Upper lobe of left lung (tissue), 4 donors: ENCODE data around the gene TINCR.

Experiments
- CTCF ChIP-seq, 6 experiments: fragments of 450-650 bp in 4 of 6; fragments of 200-600 bp in 2 of 6; sonication (generic) in 2 of 6; IDR thresholded peaks; one replicate each; pipeline ENCODE4 v1.5.1; 2016 to 2019; ENCODE audit warnings: antibody characterized with exemption in 6 of 6
- POLR2A ChIP-seq, 4 donors: fragments of 450-650 bp; IDR thresholded peaks; one replicate each; pipeline ENCODE4 v1.5.1; 2016 to 2017; ENCODE audit warnings: antibody characterized with exemption in 4 of 4, mild to moderate bottlenecking in 2 of 4
- POLR2AphosphoS5 ChIP-seq, 2 donors: sonication (generic); formaldehyde crosslinking; IDR thresholded peaks; one replicate each; pipeline ENCODE4 v1.5.1; 2017; ENCODE audit warnings: antibody characterized with exemption in 2 of 2

- TF ChIP-seq CTCF (IDR thresholded peaks at IDR 0.05) (peak in 4 of 6 experiments; percentile 14 to 47 (median 30)), POLR2A (IDR thresholded peaks at IDR 0.05) (no peak), POLR2AphosphoS5 (IDR thresholded peaks at IDR 0.05) (no peak)
Measured at GRCh38 chr19:5547881-5548280, 19.9 kb downstream of the TINCR start.
